Lower leg skin (tissue), 4 donors: ENCODE measurements around the gene HSPA5. TPM values are rescaled to one million over a fixed set of nuclear protein-coding genes. Genes with fewer than 3 reads are reported as not detected.
A peak's percentile ranks its signal among the peaks of the same experiment; 100 is the strongest.

Experiments used
- DNase-seq, 2 donors: peaks; one replicate each; pipeline ENCODE4 v3.0.0-alpha.2; 2019; ENCODE audit warnings: low spot score in 2 of 2
- H3K4me3 ChIP-seq: fragments of 200-600 bp; sonication (generic); 2 replicates; pipeline ENCODE4 v1.5.1; 2017; ENCODE audit warnings: mild to moderate bottlenecking, low read depth; ENCODE audit not compliant: poor library complexity, severe bottlenecking
- CTCF ChIP-seq, 3 donors: fragments of 450-650 bp; IDR thresholded peaks; one replicate each; pipeline ENCODE4 v1.5.1; 2016; ENCODE audit warnings: antibody characterized with exemption in 3 of 3, mild to moderate bottlenecking in 3 of 3, moderate library complexity in 2 of 3
- POLR2A ChIP-seq, 2 donors: fragments of 450-650 bp; IDR thresholded peaks; one replicate each; pipeline ENCODE4 v1.6.1; 2016 to 2017; ENCODE audit warnings: antibody characterized with exemption in 2 of 2, mild to moderate bottlenecking in 1 of 2, moderate library complexity in 1 of 2
- WGBS, 2 donors: methylation state at CpG; one replicate each; pipeline ENCODE4 v1.1.5; 2018; 5-methylcytosine and 5-hydroxymethylcytosine counted together
- intact Hi-C: fragments of 100-400 bp; cut with DNase I; formaldehyde crosslinking; loops from one replicate; pipeline ENCODE4 v1.15.0; 2023; ENCODE audit warnings: low total_unique reads
- total RNA-seq, 4 donors: library from RNA; depleted of rRNA; stranded (reverse); fragments of >200 nt; gene quantifications; one replicate each; pipeline ENCODE4 v1.1.0, GENCODE V29; 2016

The HSPA5 gene
- total RNA-seq, 4 donors from 2014 or later, result 55.9 to 72.3 (median 65.7) TPM

GRCh38 chr9:125254231-125254630 is 13.1 kb upstream of the HSPA5 start:
- TF ChIP-seq POLR2A (IDR thresholded peaks at IDR 0.05) (no peak), CTCF (IDR thresholded peaks at IDR 0.05) (no peak)
- DNase-seq, result no peak
- no peak overlapping the region for H3K4me3 ChIP-seq
- intact Hi-C loops, result no loop called here

- no peak overlapping the region for H3K4me3 ChIP-seq
- WGBS, 2 donors, result 86 to 90% methylated on average over 6 of the region's 6 CpGs
Observed at GRCh38 chr9:125246261-125246667, 5.1 kb upstream of the HSPA5 start.

GRCh38 chr9:125243792-125244260 is 2.7 kb upstream of the HSPA5 start:
- WGBS, 2 donors, result 92 to 93% methylated on average over 15 of the region's 15 CpGs
- intact Hi-C loops, result no loop called here
- no peak overlapping the region for H3K4me3 ChIP-seq

More at GRCh38 chr9:125246261-125246667, 5.1 kb upstream of the HSPA5 start:
- TF ChIP-seq CTCF (IDR thresholded peaks at IDR 0.05) (no peak), POLR2A (IDR thresholded peaks at IDR 0.05) (no peak)
- DNase-seq, result no peak
- intact Hi-C loops, result no loop called here

GRCh38 chr9:125241863-125242739 is 958 bp upstream of the HSPA5 start:
- intact Hi-C loops, result no loop called here
- WGBS, 2 donors, result 24 to 25% methylated on average over 27 of the region's 27 CpGs
- peak; percentile 34 to 89 for DNase-seq
- H3K4me3 ChIP-seq, result peak overlapping the region; percentile 53
- TF ChIP-seq POLR2A (IDR thresholded peaks at IDR 0.05) (no peak), CTCF (IDR thresholded peaks at IDR 0.05) (no peak)

More at GRCh38 chr9:125243792-125244260, 2.7 kb upstream of the HSPA5 start:
- TF ChIP-seq POLR2A (IDR thresholded peaks at IDR 0.05) (no peak), CTCF (IDR thresholded peaks at IDR 0.05) (no peak)
- no peak for DNase-seq

- intact Hi-C loops, result no loop called here
- TF ChIP-seq POLR2A (IDR thresholded peaks at IDR 0.05) (no peak), CTCF (IDR thresholded peaks at IDR 0.05) (no peak)
- H3K4me3 ChIP-seq, result peak overlapping the region; percentile 90
- DNase-seq, result peak in 1 of 2 donors; percentile 37
- 0% methylated on average over 14 to 22 of the region's 33 CpGs for WGBS, 2 donors
Observed at GRCh38 chr9:125240649-125240999, 519 bp downstream of the HSPA5 start.
